Progenitor cell of endocrine pancreas (in vitro differentiated cells): ENCODE data around the gene POPDC3. TPM values are rescaled to one million over a fixed set of nuclear protein-coding genes. Genes with fewer than 3 reads are reported as not detected.

ENCODE experiments used
- DNase-seq: peaks from one replicate; pipeline ENCODE4 v3.0.0; 2021; ENCODE audit warnings: low spot score; ENCODE audit not compliant: unreplicated experiment
- H3K27ac Mint-ChIP-seq: 2 replicates; pipeline ENCODE4 v1.8.0; 2021; ENCODE audit warnings: mild to moderate bottlenecking, moderate library complexity, mixed read lengths
- H3K27me3 Mint-ChIP-seq: 2 replicates; pipeline ENCODE4 v1.8.0; 2021; ENCODE audit warnings: mixed read lengths
- H3K36me3 Mint-ChIP-seq: 2 replicates; pipeline ENCODE4 v1.8.0; 2022; ENCODE audit warnings: mixed read lengths; ENCODE audit not compliant: insufficient read depth
- H3K4me1 Mint-ChIP-seq: 2 replicates; pipeline ENCODE4 v1.8.0; 2021; ENCODE audit warnings: low read depth, mixed read lengths
- H3K4me3 Mint-ChIP-seq: 2 replicates; pipeline ENCODE4 v1.8.0; 2021; ENCODE audit warnings: low read depth, mild to moderate bottlenecking, moderate library complexity, mixed read lengths
- H3K9me3 Mint-ChIP-seq: 2 replicates; pipeline ENCODE4 v1.8.0; 2021; ENCODE audit warnings: low read depth, mixed read lengths
- total RNA-seq: library from RNA; stranded (reverse); gene quantifications from 2 replicates; pipeline ENCODE4 v1.2.1, GENCODE V29; 2021
- TF ChIP-seq, protein P1 (sequence below): fragments of 200-600 bp; sonication (generic); IDR thresholded peaks from one replicate; pipeline ENCODE4 v1.5.0; 2021; ENCODE audit warnings: antibody characterized with exemption, mild to moderate bottlenecking; ENCODE audit not compliant: unreplicated experiment

POPDC3 gene
- total RNA-seq, 1 donor from 2014 or later = 1.3 TPM

DNA sequence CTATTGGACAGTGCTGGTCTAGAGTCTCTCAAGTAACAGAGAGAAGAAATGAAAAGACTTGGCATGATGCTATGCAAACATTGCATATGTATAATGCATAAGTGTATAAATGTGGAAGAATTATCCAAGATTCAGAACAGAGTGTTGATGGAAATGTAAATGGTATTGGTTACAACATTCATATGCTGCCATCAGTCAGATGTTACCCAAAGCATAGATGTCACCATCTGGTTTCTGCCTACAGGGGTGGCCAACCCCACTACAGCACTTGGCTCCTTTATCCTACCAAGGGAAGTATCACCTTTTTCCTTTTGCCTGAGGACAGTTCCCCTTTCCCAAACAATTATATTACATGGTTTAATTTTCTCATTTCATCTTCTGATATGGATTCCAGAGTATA lies 11.9 kb downstream of the POPDC3 start:
- Mint-ChIP-seq H3K9me3 (no peaks in the 10 kb centered on the region), H3K4me1 (peaks cover 2% of the 10 kb centered on the region), H3K27ac (no peak overlapping the region), H3K4me3 (no peak overlapping the region), H3K27me3 (peaks cover 7% of the 10 kb centered on the region), H3K36me3 (no peaks in the 10 kb centered on the region)
- no peak for DNase-seq
- TF ChIP-seq, protein P1, sequence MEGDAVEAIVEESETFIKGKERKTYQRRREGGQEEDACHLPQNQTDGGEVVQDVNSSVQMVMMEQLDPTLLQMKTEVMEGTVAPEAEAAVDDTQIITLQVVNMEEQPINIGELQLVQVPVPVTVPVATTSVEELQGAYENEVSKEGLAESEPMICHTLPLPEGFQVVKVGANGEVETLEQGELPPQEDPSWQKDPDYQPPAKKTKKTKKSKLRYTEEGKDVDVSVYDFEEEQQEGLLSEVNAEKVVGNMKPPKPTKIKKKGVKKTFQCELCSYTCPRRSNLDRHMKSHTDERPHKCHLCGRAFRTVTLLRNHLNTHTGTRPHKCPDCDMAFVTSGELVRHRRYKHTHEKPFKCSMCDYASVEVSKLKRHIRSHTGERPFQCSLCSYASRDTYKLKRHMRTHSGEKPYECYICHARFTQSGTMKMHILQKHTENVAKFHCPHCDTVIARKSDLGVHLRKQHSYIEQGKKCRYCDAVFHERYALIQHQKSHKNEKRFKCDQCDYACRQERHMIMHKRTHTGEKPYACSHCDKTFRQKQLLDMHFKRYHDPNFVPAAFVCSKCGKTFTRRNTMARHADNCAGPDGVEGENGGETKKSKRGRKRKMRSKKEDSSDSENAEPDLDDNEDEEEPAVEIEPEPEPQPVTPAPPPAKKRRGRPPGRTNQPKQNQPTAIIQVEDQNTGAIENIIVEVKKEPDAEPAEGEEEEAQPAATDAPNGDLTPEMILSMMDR = no peak

DNA sequence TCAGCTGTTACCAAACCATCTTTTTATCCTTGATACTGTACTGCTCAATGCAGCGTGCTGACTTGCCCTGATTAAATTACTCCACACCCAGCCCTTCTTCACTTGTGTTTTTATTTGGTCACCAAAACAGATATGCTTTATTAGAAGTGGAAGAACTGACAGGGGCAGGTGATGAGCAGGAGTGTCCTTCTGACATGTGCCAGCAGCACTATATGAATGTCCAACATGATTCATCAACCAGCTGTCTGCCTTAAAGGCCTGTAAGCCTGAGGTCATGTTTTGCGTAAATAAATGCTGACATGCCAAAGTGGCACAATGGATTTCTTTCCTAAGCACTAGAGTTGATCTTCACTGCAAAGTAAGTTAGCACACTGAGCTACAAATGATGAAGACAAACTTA lies 15.4 kb downstream of the POPDC3 start:
- Mint-ChIP-seq H3K4me3 (no peak overlapping the region), H3K9me3 (no peaks in the 10 kb centered on the region), H3K4me1 (peaks cover 2% of the 10 kb centered on the region), H3K36me3 (no peaks in the 10 kb centered on the region), H3K27ac (no peak overlapping the region), H3K27me3 (peaks cover 5% of the 10 kb centered on the region)
- TF ChIP-seq, protein P1 = no peak
- no peak for DNase-seq

DNA sequence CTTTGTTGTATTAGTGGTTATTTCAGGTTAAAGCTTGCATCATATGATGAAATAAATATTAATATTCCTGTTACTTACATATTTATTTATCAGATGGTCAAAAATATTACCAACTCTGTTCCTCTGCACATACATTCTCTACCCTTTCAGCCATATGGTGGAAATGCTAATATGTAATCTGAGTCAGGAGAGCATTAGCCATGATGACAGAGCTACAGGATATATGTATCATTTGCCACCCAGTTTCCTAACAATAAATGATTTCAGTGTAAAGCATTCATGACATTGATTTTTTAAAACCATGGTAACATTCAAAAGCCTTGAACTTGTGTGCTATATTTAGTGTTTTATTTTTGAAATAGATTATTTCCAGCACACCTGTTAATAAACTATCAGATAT lies 16.6 kb downstream of the POPDC3 start:
- Mint-ChIP-seq H3K27me3 (peaks cover 4% of the 10 kb centered on the region), H3K27ac (no peak overlapping the region), H3K9me3 (no peaks in the 10 kb centered on the region), H3K4me1 (peaks cover 2% of the 10 kb centered on the region), H3K36me3 (no peaks in the 10 kb centered on the region), H3K4me3 (no peak overlapping the region)
- no peak for DNase-seq
- TF ChIP-seq, protein P1 = no peak

DNA sequence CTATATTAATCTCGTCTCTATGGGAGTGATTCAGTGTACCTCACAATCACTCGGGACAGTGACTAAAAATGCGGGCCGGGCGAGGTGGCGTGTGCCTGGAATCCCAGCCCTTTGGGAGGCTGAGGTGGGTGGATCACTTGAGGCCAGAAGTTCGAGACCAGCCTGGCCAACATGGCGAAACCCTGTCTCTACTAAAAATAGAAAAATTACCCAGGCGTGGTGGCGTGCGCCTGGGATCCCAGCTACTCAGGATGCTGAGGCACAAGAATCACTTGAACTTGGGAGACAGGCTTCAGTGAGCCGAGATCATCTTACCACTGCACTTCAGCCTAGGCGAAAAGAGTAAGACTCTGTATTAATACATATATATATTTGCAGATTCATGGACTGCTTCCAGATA lies 17.4 kb downstream of the POPDC3 start:
- Mint-ChIP-seq H3K27me3 (peaks cover 4% of the 10 kb centered on the region), H3K27ac (no peak overlapping the region), H3K4me3 (no peak overlapping the region), H3K4me1 (peaks cover 2% of the 10 kb centered on the region), H3K9me3 (no peaks in the 10 kb centered on the region), H3K36me3 (no peaks in the 10 kb centered on the region)
- no peak for DNase-seq
- TF ChIP-seq, protein P1 = no peak

DNA sequence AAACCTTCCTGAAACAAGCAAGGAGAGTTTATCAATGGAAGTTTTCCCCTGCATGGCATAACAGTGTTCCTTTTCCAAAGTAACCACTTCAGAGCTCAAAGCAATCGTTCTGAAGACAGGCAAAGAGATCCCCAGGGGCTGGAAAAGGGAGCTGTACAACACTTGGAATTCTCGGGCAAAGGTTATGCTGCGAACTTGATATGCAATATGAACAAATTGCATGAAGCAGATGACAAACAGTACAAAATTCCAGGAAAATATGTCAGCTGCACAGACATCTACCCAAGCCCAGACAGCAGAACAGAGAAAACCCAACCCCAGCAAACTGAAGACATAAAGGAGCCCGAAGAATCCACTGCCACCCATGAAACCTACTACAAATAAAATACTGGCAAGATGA lies 18.4 kb downstream of the POPDC3 start:
- H3K27ac Mint-ChIP-seq = no peak overlapping the region
- no peaks in the 10 kb centered on the region for H3K9me3 Mint-ChIP-seq
- H3K4me3 Mint-ChIP-seq = no peak overlapping the region
- no peak for DNase-seq
- H3K36me3 Mint-ChIP-seq = no peaks in the 10 kb centered on the region
- peaks cover 2% of the 10 kb centered on the region for H3K4me1 Mint-ChIP-seq
- no peaks in the 10 kb centered on the region for H3K27me3 Mint-ChIP-seq
- TF ChIP-seq, protein P1 = no peak

DNA sequence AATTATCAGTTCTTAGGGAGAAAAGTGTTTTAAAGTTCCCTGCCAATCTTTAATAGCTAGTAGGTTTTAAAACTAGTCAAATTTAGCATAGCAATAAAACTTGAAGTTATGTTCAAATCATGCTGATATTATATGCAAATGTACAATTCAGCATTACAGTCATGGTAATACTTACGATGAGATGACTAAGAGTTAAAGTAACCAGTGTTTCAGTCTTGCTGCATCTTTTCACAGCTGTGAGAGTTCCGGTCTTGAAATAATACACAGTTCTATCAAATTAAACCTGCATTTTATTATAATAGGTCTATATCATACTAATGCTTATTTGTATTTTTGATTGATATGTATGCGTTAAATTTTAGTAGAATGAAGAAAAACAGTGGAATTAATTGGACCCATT lies 26.1 kb downstream of the POPDC3 start:
- no peaks in the 10 kb centered on the region for H3K9me3 Mint-ChIP-seq
- no peak overlapping the region for H3K27ac Mint-ChIP-seq
- no peak for DNase-seq
- H3K4me1 Mint-ChIP-seq = no peaks in the 10 kb centered on the region
- TF ChIP-seq, protein P1 = no peak
- H3K27me3 Mint-ChIP-seq = no peaks in the 10 kb centered on the region
- no peak overlapping the region for H3K4me3 Mint-ChIP-seq
- no peaks in the 10 kb centered on the region for H3K36me3 Mint-ChIP-seq
